Right lobe of liver (tissue), 6 donors: ENCODE results near the gene MCEMP1. TPM values are rescaled to one million over a fixed set of nuclear protein-coding genes. Genes with fewer than 3 reads are reported as not detected.

Experiments
- ATAC-seq, 4 donors: fragments of 200-7000 bp; cut with Tn5 transposase; one replicate each; pipeline ENCODE4 v1.9.1; 2020; ENCODE audit warnings: mild to moderate bottlenecking in 4 of 4, moderate library complexity in 4 of 4
- DNase-seq, 3 donors: peaks; one replicate each; pipeline ENCODE4 v3.0.0-alpha.2; 2020
- H3K27ac ChIP-seq, 3 donors: fragments of 200-600 bp; one replicate each; pipeline ENCODE4 v1.8.0; 2022
- H3K27me3 ChIP-seq, 2 donors: fragments of 200-600 bp; one replicate each; pipeline ENCODE4 v1.8.0; 2022
- H3K36me3 ChIP-seq, 4 donors: fragments of 200-600 bp; sonication (generic) in 1 of 4; one replicate each; pipeline versions ENCODE4 v1.5.1 to v1.8.0; 2017 to 2022; ENCODE audit warnings: control low read depth in 1 of 4
- H3K4me1 ChIP-seq, 4 donors: fragments of 200-600 bp; sonication (generic) in 1 of 4; one replicate each; pipeline versions ENCODE4 v1.5.1 to v1.8.0; 2017 to 2022; ENCODE audit warnings: control low read depth in 1 of 4
- H3K4me3 ChIP-seq, 3 donors: fragments of 200-600 bp; one replicate each; pipeline ENCODE4 v1.8.0; 2022
- H3K9me3 ChIP-seq, 4 donors: fragments of 200-600 bp; sonication (generic) in 1 of 4; one replicate each; pipeline versions ENCODE4 v1.5.1 to v1.8.0; 2017 to 2022; ENCODE audit warnings: control low read depth in 1 of 4
- POLR2A ChIP-seq: fragments of 450-650 bp; IDR thresholded peaks from one replicate; pipeline ENCODE4 v1.6.1; 2017; ENCODE audit warnings: antibody characterized with exemption, mild to moderate bottlenecking
- WGBS: methylation state at CpG from one replicate; pipeline ENCODE4 v1.1.6; 2018; ENCODE audit warnings: low coverage, low lambda C conversion rate; ENCODE audit not compliant: insufficient coverage; ENCODE audit errors: missing lambda C conversion rate; 5-methylcytosine and 5-hydroxymethylcytosine counted together
- intact Hi-C, 2 donors: fragments of 100-400 bp; cut with DNase I; formaldehyde crosslinking; loops; one replicate each; pipeline versions ENCODE4 v1.11.2 to v1.14.1; 2022
- total RNA-seq, 6 experiments: library from RNA; depleted of rRNA in 2 of 6; stranded (reverse); fragments of >200 nt in 2 of 6; fragmentation: NEBNext Ultra II Directional in 3 of 6; extraction: Animal tissue kit (Norgen Biotek cat#: 25700) in 3 of 6; gene quantifications; one replicate each; pipeline versions ENCODE4 v1.1.0 to v1.2.4, GENCODE V29; 2016 to 2023
- TF ChIP-seq, protein P1 (sequence below), 4 donors: fragments of 200-600 bp in 3 of 4; fragments of 450-650 bp in 1 of 4; IDR thresholded peaks; one replicate each; pipeline versions ENCODE4 v1.5.1 to v1.8.0; 2016 to 2022; ENCODE audit warnings: antibody characterized with exemption in 4 of 4, mild to moderate bottlenecking in 2 of 4
- donor health status: DM: no; HTN: yes; CAD: no.
- donor health status: DM: no; HTN: no; CAD: no.
- donor health status: DM: no; HTN: no; CAD: no.
- donor health status: DM: no; HTN: yes; CAD: no.
- donor health status: DM: no; HTN: yes; CAD: no.

The MCEMP1 gene
- total RNA-seq, 6 experiments from 2014 or later: 0.11 to 0.86 (median 0.34) TPM

DNA sequence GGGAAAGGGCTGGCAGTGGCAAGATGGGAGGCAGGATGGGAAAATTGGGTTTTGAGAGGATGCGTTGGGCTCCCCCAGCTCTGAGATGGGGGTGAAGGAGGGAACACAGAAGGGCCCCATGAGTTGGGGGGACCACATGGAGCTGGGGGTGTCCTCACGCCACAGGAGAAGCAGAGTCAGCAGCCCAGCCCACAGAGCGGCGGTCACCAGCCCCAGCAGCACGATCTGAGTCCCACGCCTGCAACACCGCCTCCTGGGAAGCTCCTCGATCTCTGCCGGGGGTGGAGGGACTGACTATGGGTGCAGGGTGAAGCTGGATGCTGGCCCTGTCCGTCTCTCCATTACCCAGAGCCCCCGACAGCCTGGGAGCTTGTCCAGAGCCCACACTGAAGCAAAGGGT lies 21.7 kb downstream of the MCEMP1 start:
- Histone ChIP-seq H3K4me3 (no peak overlapping the region), H3K4me1 (no peaks in the 10 kb centered on the region), H3K9me3 (no peaks in the 10 kb centered on the region), H3K36me3 (no peaks in the 10 kb centered on the region), H3K27ac (no peak overlapping the region), H3K27me3 (no peaks in the 10 kb centered on the region)
- ATAC-seq: no peak
- intact Hi-C loops: no loop called here
- TF ChIP-seq, protein P1, sequence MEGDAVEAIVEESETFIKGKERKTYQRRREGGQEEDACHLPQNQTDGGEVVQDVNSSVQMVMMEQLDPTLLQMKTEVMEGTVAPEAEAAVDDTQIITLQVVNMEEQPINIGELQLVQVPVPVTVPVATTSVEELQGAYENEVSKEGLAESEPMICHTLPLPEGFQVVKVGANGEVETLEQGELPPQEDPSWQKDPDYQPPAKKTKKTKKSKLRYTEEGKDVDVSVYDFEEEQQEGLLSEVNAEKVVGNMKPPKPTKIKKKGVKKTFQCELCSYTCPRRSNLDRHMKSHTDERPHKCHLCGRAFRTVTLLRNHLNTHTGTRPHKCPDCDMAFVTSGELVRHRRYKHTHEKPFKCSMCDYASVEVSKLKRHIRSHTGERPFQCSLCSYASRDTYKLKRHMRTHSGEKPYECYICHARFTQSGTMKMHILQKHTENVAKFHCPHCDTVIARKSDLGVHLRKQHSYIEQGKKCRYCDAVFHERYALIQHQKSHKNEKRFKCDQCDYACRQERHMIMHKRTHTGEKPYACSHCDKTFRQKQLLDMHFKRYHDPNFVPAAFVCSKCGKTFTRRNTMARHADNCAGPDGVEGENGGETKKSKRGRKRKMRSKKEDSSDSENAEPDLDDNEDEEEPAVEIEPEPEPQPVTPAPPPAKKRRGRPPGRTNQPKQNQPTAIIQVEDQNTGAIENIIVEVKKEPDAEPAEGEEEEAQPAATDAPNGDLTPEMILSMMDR (IDR thresholded peaks at IDR 0.05): no peak
- DNase-seq: no peak
- 19% methylated on average over 3 of the region's 11 CpGs for WGBS

DNA sequence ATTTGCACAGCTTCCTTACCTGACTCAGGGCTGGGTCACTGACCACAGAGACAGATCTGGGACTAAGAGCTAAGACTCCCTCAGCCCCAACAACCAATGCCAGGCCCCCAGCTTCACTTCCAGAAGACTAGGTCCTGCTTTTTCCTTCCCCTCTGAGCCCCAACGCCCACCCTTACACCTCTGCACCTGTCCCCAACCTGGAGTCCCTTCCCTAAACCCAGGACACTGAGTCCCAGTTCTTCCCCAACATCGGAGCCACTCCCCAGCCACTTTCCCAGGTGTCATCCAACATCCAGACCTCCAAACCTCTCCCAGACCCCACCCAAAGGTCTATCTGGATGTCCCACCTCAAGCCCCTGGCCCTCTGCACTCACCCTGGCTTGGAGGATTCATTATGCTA lies 22.1 kb downstream of the MCEMP1 start:
- no peaks in the 10 kb centered on the region for H3K9me3 ChIP-seq
- no peaks in the 10 kb centered on the region for H3K4me1 ChIP-seq
- no peak for TF ChIP-seq POLR2A
- TF ChIP-seq, protein P1 (IDR thresholded peaks at IDR 0.05): no peak
- no peak overlapping the region for H3K4me3 ChIP-seq
- intact Hi-C loops: no loop called here
- no peaks in the 10 kb centered on the region for H3K36me3 ChIP-seq
- DNase-seq: no peak
- 0% methylated on average over 1 of the region's 2 CpGs for WGBS
- H3K27ac ChIP-seq: no peak overlapping the region
- no peak for ATAC-seq
- H3K27me3 ChIP-seq: no peaks in the 10 kb centered on the region

DNA sequence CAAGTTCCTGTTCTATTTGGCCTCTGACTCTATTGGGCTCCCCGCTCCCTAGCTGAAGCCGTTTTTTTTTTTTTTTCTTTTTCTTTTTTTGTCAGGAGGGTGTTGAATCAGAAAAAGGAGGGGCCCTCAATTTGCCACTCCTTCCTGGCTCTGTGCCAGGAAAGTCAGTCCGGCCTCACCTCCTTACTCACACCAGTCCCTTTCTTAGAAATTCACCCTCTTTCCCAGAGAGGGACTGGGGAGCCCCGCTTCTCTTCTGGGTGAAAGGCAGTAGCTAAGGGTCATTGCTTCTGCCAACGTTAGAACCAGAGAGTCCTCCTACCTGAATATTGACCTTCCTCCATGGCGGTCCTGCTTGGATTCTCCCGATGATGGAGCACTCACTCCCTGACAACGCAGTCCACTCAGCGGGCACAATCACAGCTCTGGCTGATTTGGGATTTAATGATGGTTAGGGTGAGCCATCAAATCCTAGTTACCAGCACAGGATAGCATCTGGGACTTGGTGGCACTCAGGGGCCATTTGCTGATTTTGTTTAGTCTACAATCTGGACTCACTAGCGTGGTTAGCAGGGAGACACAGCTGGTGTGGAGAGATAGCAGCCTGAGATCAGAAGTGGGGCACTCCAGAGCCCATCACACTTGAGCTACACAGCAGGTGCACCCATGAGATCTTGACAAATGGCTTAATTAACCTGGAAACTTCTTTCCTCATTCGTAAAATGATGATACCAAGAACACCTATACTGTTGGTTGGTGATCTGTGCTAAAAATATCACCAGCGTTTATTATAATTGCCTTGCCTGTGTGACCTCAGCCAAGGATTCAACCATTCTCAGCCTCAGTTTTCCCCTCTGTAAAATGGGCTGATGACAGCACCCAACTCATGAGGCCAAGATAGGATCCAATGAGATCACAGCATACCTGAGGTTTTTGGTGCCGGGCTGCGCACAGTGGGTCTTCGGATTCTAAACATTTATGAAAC lies 22.8 kb downstream of the MCEMP1 start:
- no peaks in the 10 kb centered on the region for H3K36me3 ChIP-seq
- TF ChIP-seq POLR2A: no peak
- TF ChIP-seq, protein P1 (IDR thresholded peaks at IDR 0.05): no peak
- WGBS: 43% methylated on average over 12 of the region's 15 CpGs
- H3K4me1 ChIP-seq: no peaks in the 10 kb centered on the region
- DNase-seq (no peak), ATAC-seq (no peak)
- no peaks in the 10 kb centered on the region for H3K9me3 ChIP-seq
- intact Hi-C loops: no loop called here
- no peaks in the 10 kb centered on the region for H3K27me3 ChIP-seq
- H3K4me3 ChIP-seq: no peak overlapping the region
- no peak overlapping the region for H3K27ac ChIP-seq

DNA sequence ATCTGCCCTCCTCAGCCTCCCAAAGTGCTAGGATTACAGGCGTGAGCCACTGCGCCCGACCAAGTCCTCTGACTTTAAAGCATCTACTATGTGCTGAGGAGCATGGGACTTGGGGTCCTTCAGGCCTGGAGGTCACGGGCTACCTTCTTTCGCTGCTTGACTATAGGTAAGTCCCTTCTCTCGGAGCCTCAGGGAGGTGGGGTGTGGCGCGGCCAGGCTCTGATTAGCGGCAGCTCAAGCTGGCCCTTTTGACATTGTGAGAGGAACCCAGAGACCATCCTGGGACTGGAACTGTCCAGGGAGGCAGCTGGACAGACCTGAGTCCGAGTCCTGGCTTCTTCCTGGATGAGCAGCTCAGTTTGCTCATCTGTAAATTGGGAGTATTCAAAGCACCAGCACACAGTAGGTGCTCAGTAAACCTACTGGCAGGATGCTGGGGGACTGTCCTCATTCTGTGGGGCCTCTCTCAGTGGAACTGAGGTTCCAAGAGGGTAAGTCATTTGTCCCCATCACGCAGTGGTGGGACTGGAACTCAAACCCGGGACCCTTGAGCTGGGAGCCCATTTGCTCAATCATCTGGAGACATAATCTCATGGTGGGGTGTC lies 24.3 kb downstream of the MCEMP1 start:
- DNase-seq: no peak
- H3K4me1 ChIP-seq: no peaks in the 10 kb centered on the region
- H3K4me3 ChIP-seq: no peak overlapping the region
- no peak overlapping the region for H3K27ac ChIP-seq
- no peaks in the 10 kb centered on the region for H3K9me3 ChIP-seq
- H3K36me3 ChIP-seq: no peaks in the 10 kb centered on the region
- TF ChIP-seq, protein P1 (IDR thresholded peaks at IDR 0.05): no peak
- no peak for ATAC-seq
- WGBS: 79% methylated on average over 5 of the region's 12 CpGs
- no peaks in the 10 kb centered on the region for H3K27me3 ChIP-seq
- intact Hi-C loops: no loop called here
